ENCODE results near the gene CCBE1.
"Not testable (repeated sequence)": the region's sequence is repeated elsewhere in the genome, so short reads cannot be mapped to it uniquely, and the experiment has no call there.

The CCBE1 gene

GRCh38 chr18:59656373-59656887 is 40.8 kb downstream of the CCBE1 start:
- DNase-seq (ENCODE audit: low spot score) = no peak

GRCh38 chr18:59655676-59656075 is 41.5 kb downstream of the CCBE1 start:
- no peak for DNase-seq (ENCODE audit: low spot score)

- DNase-seq (ENCODE audit: low spot score) = no peak
Measured at GRCh38 chr18:59651071-59651470, 46.2 kb downstream of the CCBE1 start.

- no peak for DNase-seq (ENCODE audit: low spot score)
Measured at GRCh38 chr18:59650266-59650820, 46.9 kb downstream of the CCBE1 start.

GRCh38 chr18:59649591-59649990 is 47.6 kb downstream of the CCBE1 start:
- DNase-seq (ENCODE audit: low spot score) = no peak

GRCh38 chr18:59648469-59648868 is 48.8 kb downstream of the CCBE1 start:
- not testable (repeated sequence) for DNase-seq (ENCODE audit: low spot score)

- DNase-seq (ENCODE audit: low spot score) = no peak
Measured at GRCh38 chr18:59646963-59647307, 50.3 kb downstream of the CCBE1 start.

- DNase-seq (ENCODE audit: low spot score) = no peak
Measured at GRCh38 chr18:59646228-59646962, 50.8 kb downstream of the CCBE1 start.

GRCh38 chr18:59643740-59644139 is 53.5 kb downstream of the CCBE1 start:
- DNase-seq (ENCODE audit: low spot score) = no peak

- no peak for DNase-seq (ENCODE audit: low spot score)
Measured at GRCh38 chr18:59640721-59641120, 56.5 kb downstream of the CCBE1 start.

GRCh38 chr18:59639821-59640220 is 57.4 kb downstream of the CCBE1 start:
- DNase-seq (ENCODE audit: low spot score) = no peak

- no peak for DNase-seq (ENCODE audit: low spot score)
Measured at GRCh38 chr18:59639136-59639535, 58.1 kb downstream of the CCBE1 start.

GRCh38 chr18:59633961-59634485 is 63.2 kb downstream of the CCBE1 start:
- DNase-seq (ENCODE audit: low spot score) = no peak

GRCh38 chr18:59633317-59633716 is 63.9 kb downstream of the CCBE1 start:
- no peak for DNase-seq (ENCODE audit: low spot score)

- DNase-seq (ENCODE audit: low spot score) = peak; percentile 7
Measured at GRCh38 chr18:59631583-59632181, 65.5 kb downstream of the CCBE1 start.

GRCh38 chr18:59629894-59630293 is 67.3 kb downstream of the CCBE1 start:
- DNase-seq (ENCODE audit: low spot score) = no peak

- DNase-seq (ENCODE audit: low spot score) = no peak
Measured at GRCh38 chr18:59628995-59629394, 68.2 kb downstream of the CCBE1 start.

GRCh38 chr18:59627414-59627813 is 69.8 kb downstream of the CCBE1 start:
- DNase-seq (ENCODE audit: low spot score) = no peak

- no peak for DNase-seq (ENCODE audit: low spot score)
Measured at GRCh38 chr18:59624369-59624765, 72.9 kb downstream of the CCBE1 start.

GRCh38 chr18:59623456-59624368 is 73.5 kb downstream of the CCBE1 start:
- no peak for DNase-seq (ENCODE audit: low spot score)

GRCh38 chr18:59621027-59621426 is 76.2 kb downstream of the CCBE1 start:
- no peak for DNase-seq (ENCODE audit: low spot score)

- DNase-seq (ENCODE audit: low spot score) = no peak
Measured at GRCh38 chr18:59620381-59620780, 76.8 kb downstream of the CCBE1 start.
